Neural crest cell (in vitro differentiated cells): ENCODE data around the gene C2orf49. TPM values are rescaled to one million over a fixed set of nuclear protein-coding genes. Genes with fewer than 3 reads are reported as not detected.

Experiments used
- DNase-seq: peaks from one replicate; pipeline ENCODE4 v3.0.0; 2021; ENCODE audit warnings: low read depth, mixed read lengths, low spot score
- H3K27ac Mint-ChIP-seq: one replicate; pipeline ENCODE4 v1.8.0; 2021; ENCODE audit warnings: mild to moderate bottlenecking, mixed read lengths; ENCODE audit not compliant: unreplicated experiment
- H3K27me3 Mint-ChIP-seq: 2 replicates; pipeline ENCODE4 v1.8.0; 2021; ENCODE audit warnings: low read depth, mild to moderate bottlenecking, mixed read lengths
- H3K36me3 Mint-ChIP-seq: 2 replicates; pipeline ENCODE4 v1.8.0; 2021; ENCODE audit warnings: low read depth, mild to moderate bottlenecking, mixed read lengths
- H3K4me1 Mint-ChIP-seq: 2 replicates; pipeline ENCODE4 v1.8.0; 2021; ENCODE audit warnings: mixed read lengths
- H3K4me3 Mint-ChIP-seq: one replicate; pipeline ENCODE4 v1.8.0; 2021; ENCODE audit warnings: mild to moderate bottlenecking, mixed read lengths
- H3K9me3 Mint-ChIP-seq: 2 replicates; pipeline ENCODE4 v1.8.0; 2021; ENCODE audit warnings: mixed read lengths
- total RNA-seq: library from RNA; stranded (reverse); gene quantifications from 2 replicates; pipeline ENCODE4 v1.2.1, GENCODE V29; 2021
- TF ChIP-seq, protein P1 (sequence below): fragments of 200-600 bp; sonication (generic); conservative IDR thresholded peaks from 2 replicates; pipeline ENCODE4 v1.5.0; 2021; ENCODE audit warnings: antibody characterized with exemption, mild to moderate bottlenecking

The C2orf49 gene
- total RNA-seq, 1 donor from 2014 or later, result 19.9 TPM

DNA sequence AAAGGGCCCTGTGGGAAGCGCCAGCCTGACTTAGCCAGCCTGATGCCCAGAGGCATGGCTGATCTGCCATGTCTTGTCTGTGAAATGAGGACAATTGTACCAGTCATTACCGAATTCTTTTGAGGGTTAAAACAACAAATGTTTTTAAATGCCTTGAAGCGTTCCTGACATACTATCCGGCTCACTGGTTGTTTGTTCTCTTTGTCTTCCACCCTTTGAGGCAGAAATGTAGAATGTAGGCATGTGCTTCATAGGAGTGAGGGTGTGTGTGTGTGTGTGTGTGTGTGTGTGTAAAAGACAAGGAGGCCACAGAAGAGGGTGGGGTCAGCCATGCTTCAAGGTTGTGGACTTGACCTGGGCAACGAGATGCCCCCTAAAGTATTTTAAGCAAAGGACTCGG is 43.3 kb upstream of the C2orf49 start:
- Mint-ChIP-seq H3K27ac (peak overlapping the region; percentile 66), H3K4me1 (peaks cover 24% of the 10 kb centered on the region), H3K36me3 (peaks cover 16% of the 10 kb centered on the region), H3K27me3 (no peaks in the 10 kb centered on the region), H3K4me3 (no peak overlapping the region), H3K9me3 (no peaks in the 10 kb centered on the region)
- TF ChIP-seq, protein P1, sequence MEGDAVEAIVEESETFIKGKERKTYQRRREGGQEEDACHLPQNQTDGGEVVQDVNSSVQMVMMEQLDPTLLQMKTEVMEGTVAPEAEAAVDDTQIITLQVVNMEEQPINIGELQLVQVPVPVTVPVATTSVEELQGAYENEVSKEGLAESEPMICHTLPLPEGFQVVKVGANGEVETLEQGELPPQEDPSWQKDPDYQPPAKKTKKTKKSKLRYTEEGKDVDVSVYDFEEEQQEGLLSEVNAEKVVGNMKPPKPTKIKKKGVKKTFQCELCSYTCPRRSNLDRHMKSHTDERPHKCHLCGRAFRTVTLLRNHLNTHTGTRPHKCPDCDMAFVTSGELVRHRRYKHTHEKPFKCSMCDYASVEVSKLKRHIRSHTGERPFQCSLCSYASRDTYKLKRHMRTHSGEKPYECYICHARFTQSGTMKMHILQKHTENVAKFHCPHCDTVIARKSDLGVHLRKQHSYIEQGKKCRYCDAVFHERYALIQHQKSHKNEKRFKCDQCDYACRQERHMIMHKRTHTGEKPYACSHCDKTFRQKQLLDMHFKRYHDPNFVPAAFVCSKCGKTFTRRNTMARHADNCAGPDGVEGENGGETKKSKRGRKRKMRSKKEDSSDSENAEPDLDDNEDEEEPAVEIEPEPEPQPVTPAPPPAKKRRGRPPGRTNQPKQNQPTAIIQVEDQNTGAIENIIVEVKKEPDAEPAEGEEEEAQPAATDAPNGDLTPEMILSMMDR, result no peak
- DNase-seq, result no peak

DNA sequence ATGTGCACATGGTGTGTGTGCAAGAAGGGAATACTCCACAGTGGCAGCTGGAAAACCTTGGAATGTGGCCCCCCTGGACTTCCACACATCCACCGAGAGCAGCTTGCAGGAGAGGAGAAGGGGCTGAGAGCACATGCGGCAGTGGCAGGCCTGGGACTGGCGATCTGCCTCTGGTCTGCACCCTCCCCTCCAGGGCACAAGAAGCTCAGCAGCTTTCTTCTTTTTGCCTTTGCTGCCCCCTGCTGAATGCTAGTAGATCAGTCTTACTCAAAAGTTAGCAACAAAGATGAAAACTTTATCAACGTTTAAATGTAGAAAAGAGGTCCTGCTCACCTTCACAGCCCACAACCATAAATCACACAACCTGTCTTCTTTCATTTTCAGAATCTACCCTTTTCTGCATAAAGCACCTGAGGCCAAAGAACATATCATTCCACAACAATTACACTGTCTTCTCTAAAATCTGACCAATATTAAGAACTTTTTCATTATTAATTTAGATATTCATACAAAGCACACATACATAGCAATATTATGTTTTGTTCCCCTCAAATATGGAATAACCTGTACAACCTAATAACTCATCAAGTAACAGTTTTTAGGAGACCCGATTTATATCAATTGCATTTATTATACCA is 42.4 kb upstream of the C2orf49 start:
- peak overlapping the region; percentile 19 for H3K27ac Mint-ChIP-seq
- no peak overlapping the region for H3K4me3 Mint-ChIP-seq
- TF ChIP-seq, protein P1, result peak; percentile 74
- peaks cover 24% of the 10 kb centered on the region for H3K4me1 Mint-ChIP-seq
- no peaks in the 10 kb centered on the region for H3K9me3 Mint-ChIP-seq
- H3K36me3 Mint-ChIP-seq, result peaks cover 16% of the 10 kb centered on the region
- peak; percentile 72 for DNase-seq
- no peaks in the 10 kb centered on the region for H3K27me3 Mint-ChIP-seq

DNA sequence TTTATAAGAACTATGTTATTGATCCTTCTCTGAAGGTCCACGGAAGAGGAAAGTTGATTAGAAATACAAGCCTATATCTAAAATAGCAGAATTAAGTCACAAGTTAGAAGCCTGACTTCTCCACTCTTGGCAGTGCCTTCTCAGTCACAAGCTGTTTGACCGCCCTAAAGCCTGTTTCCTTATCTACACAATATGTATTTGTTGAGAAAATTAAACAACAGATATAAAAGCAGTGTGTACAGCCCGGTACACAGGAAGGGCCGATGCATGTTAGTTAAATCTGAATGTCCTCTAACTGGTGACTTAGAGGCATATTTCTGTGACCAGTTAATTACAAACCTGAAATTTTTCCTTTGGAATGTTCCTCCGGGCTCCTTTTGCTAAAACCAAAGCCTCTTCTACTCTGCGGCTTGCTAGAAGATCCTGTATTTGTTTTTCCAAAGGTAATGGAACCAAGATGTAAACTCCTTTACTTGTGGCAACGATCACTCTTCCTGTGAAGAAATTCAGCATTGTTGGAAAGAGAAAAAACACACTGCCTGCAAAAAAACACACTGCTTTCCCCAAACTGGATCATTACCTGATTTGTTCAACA is 41.2 kb upstream of the C2orf49 start:
- DNase-seq, result no peak
- Mint-ChIP-seq H3K27me3 (no peaks in the 10 kb centered on the region), H3K4me3 (no peak overlapping the region), H3K4me1 (peaks cover 24% of the 10 kb centered on the region), H3K36me3 (peaks cover 12% of the 10 kb centered on the region), H3K9me3 (no peaks in the 10 kb centered on the region), H3K27ac (no peak overlapping the region)
- TF ChIP-seq, protein P1, result no peak

DNA sequence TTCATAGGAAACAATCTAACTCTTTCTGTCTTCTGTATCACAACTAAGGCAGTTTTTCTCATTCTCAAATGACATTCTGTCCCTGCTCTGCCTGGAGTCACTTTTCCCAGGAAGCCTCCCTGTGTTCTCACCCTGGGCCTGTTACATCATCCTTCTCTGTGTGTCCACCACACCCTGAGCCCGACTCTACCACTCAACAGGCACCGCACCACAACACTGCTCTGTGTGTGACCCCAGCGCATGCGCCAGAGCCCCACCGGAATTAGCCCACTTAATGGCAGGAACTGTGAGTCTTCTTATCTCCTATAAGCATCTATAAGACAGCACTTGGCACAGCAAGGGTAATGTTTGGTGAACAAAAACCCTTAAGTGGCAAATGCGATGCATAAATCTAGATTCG is 40.1 kb upstream of the C2orf49 start:
- DNase-seq, result no peak
- Mint-ChIP-seq H3K4me1 (peaks cover 20% of the 10 kb centered on the region), H3K9me3 (no peaks in the 10 kb centered on the region), H3K27me3 (no peaks in the 10 kb centered on the region), H3K36me3 (peaks cover 3% of the 10 kb centered on the region), H3K27ac (no peak overlapping the region), H3K4me3 (no peak overlapping the region)
- TF ChIP-seq, protein P1, result no peak

DNA sequence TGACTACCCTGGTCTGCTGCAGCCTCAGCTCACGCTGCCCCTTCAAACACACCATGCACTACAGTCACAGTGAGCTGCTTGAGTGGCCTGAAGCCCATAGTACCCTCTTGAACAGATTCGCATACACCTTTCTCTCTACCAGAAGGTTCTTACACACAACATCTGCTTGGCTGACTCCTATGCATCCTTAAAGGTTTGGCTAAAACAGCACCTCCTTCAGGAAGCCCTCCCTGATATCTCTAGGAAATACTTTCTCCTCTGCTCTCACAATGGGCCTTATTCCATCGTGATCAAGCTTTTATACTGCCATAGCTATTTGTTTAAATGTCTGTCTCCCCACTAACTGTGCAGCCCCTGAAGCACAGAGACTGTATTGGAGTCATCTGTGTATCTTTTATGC is 39.3 kb upstream of the C2orf49 start:
- peaks cover 17% of the 10 kb centered on the region for H3K4me1 Mint-ChIP-seq
- no peaks in the 10 kb centered on the region for H3K9me3 Mint-ChIP-seq
- no peak for DNase-seq
- peaks cover 2% of the 10 kb centered on the region for H3K36me3 Mint-ChIP-seq
- TF ChIP-seq, protein P1, result no peak
- H3K4me3 Mint-ChIP-seq, result no peak overlapping the region
- H3K27ac Mint-ChIP-seq, result no peak overlapping the region
- H3K27me3 Mint-ChIP-seq, result no peaks in the 10 kb centered on the region
